ENCODE results near the gene ATP10A. TPM values are rescaled to one million over a fixed set of nuclear protein-coding genes. Genes with fewer than 3 reads are reported as not detected.

ATP10A gene
- total RNA-seq, 1 experiment from 2014 or later, result not detected

DNA sequence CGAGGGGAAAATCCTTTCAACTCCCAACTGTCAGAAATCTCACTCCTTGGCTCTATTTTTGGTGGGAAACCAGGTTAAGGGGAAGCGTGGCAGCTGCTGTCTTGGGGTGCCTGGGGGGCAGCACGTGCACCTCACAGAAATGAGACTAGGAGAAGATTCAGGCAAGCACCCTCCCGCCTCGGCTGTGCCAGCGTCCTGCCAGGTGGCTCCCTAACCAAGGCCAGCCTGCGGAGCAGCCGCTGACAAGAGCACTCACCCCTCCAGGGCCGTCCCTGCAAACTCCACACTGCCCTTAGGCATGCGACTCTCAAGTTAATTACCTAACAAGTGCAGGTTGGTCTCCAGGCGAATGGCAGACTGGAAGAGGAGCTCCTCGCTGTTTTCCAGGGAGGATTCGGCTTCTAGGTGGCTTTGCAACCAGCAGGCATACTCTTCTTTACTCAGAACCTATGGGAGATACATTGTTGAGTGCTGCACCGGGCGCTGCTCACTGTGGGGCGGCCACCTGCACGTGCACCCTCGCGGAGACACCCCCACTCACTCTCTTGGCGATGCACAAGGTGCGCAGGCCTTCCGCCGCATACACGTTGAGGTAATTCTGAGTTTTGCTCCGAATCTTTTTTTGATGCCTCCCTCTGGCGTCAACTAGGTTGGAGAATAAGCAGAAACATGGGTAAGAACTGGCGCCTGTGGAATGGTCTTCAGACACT is 155.3 kb downstream of the ATP10A start:
- CTCF ChIA-PET, result no interaction called here
- no peak for DNase-seq (ENCODE audit: unreplicated experiment)
- peaks cover 7% of the 10 kb centered on the region for H3K9me3 Mint-ChIP-seq (ENCODE audit: unreplicated experiment)
- no peaks in the 10 kb centered on the region for H3K36me3 Mint-ChIP-seq (ENCODE audit: insufficient read depth, unreplicated experiment)
- no peaks in the 10 kb centered on the region for H3K27me3 Mint-ChIP-seq (ENCODE audit: insufficient read depth, unreplicated experiment)
- H3K27ac Mint-ChIP-seq (ENCODE audit: low read depth, unreplicated experiment), result no peak overlapping the region
- TF ChIP-seq, protein P1, sequence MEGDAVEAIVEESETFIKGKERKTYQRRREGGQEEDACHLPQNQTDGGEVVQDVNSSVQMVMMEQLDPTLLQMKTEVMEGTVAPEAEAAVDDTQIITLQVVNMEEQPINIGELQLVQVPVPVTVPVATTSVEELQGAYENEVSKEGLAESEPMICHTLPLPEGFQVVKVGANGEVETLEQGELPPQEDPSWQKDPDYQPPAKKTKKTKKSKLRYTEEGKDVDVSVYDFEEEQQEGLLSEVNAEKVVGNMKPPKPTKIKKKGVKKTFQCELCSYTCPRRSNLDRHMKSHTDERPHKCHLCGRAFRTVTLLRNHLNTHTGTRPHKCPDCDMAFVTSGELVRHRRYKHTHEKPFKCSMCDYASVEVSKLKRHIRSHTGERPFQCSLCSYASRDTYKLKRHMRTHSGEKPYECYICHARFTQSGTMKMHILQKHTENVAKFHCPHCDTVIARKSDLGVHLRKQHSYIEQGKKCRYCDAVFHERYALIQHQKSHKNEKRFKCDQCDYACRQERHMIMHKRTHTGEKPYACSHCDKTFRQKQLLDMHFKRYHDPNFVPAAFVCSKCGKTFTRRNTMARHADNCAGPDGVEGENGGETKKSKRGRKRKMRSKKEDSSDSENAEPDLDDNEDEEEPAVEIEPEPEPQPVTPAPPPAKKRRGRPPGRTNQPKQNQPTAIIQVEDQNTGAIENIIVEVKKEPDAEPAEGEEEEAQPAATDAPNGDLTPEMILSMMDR (IDR thresholded peaks at IDR 0.05; ENCODE audit: unreplicated experiment), result no peak
- no peak overlapping the region for H3K4me3 Mint-ChIP-seq (ENCODE audit: unreplicated experiment)
- no peaks in the 10 kb centered on the region for H3K4me1 Mint-ChIP-seq (ENCODE audit: insufficient read depth, unreplicated experiment)
- BruUV-seq (replicated peaks), result no TSS peak
- intact Hi-C loops (cut with micrococcal nuclease), result no loop called here
- POLR2A ChIA-PET, result no interaction called here

DNA sequence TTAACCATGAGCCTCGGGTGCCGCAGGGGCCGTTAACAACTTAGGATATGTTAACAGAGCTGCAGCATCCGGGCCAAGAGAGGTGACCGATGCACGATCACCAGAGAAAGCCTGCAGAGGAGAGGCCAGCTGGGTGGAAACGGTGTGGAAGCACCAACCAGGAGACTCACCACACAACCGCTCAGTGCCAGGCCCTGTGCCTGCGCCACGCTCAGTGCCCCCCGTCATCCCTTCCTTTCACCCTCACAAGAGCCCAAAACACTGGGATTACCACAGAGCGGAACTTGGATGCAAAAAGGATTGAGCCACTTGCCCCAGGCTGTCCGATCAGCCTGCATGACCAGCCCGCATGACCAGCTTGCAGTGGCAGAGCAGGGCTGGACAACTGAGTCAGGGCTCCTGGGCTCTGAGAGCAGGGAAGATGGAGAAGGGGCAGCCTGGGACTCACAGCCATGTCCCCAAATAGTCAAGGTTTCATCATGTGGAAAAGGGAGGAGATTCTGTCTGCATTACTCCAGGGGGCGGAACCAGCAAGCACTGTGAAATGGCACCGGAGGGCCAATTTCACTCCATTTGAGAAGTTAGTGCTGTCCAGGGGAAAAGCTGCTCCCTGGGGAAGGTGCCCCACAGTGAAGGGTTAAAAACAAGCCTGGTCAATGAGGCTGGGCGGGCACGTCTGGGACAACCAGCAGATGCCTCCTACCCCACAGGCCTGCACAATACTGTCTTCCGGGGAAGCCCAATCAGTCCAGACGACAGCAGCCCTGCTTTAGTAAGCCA is 156.8 kb downstream of the ATP10A start:
- TF ChIP-seq, protein P1 (IDR thresholded peaks at IDR 0.05; ENCODE audit: unreplicated experiment), result no peak
- H3K4me1 Mint-ChIP-seq (ENCODE audit: insufficient read depth, unreplicated experiment), result no peaks in the 10 kb centered on the region
- no TSS peak for BruUV-seq (replicated peaks)
- no peak for DNase-seq (ENCODE audit: unreplicated experiment)
- H3K27ac Mint-ChIP-seq (ENCODE audit: low read depth, unreplicated experiment), result no peak overlapping the region
- H3K36me3 Mint-ChIP-seq (ENCODE audit: insufficient read depth, unreplicated experiment), result no peaks in the 10 kb centered on the region
- H3K27me3 Mint-ChIP-seq (ENCODE audit: insufficient read depth, unreplicated experiment), result no peaks in the 10 kb centered on the region
- intact Hi-C loops (cut with micrococcal nuclease), result no loop called here
- peaks cover 7% of the 10 kb centered on the region for H3K9me3 Mint-ChIP-seq (ENCODE audit: unreplicated experiment)
- H3K4me3 Mint-ChIP-seq (ENCODE audit: unreplicated experiment), result no peak overlapping the region
- ChIA-PET POLR2A (no interaction called here), CTCF (no interaction called here)

DNA sequence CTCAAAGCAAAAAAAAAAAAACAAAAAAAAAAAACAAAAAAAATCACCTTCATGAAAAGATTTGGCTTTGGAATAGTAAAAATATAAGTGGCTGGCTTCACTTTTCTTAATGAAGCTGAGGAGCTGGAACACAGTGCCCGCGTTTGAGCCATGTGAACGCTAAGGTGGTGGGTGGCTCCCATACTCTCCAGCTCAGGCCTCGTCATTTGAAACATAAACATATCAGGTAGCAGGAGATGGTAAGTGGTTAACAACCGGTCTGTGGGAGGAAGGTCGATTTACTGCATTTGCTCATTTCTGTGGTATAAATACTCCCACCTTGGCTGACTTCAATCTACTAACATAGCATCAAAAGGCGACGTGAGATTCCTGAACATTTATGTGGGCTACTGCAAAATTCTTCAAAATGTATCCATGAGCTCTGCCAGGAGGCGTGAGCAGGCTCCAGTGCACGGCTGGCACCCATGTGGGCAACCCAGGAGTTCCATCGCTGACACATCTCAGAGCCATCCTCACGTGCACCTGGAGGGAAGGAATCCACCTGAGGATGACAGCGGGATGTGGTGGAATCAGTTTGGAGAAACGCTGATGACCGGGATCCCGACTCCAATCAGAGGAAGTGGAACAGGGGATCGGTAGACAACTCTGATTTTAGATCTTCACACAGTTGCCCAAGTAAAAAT is 157.6 kb downstream of the ATP10A start:
- intact Hi-C loops (cut with micrococcal nuclease), result no loop called here
- no peak overlapping the region for H3K4me3 Mint-ChIP-seq (ENCODE audit: unreplicated experiment)
- DNase-seq (ENCODE audit: unreplicated experiment), result no peak
- H3K27me3 Mint-ChIP-seq (ENCODE audit: insufficient read depth, unreplicated experiment), result no peaks in the 10 kb centered on the region
- no peaks in the 10 kb centered on the region for H3K36me3 Mint-ChIP-seq (ENCODE audit: insufficient read depth, unreplicated experiment)
- H3K4me1 Mint-ChIP-seq (ENCODE audit: insufficient read depth, unreplicated experiment), result no peaks in the 10 kb centered on the region
- CTCF ChIA-PET, result interaction anchor here (0.7 kb wide), 2 partner anchors 9 to 777 kb away, joined by 3 to 4 read pairs; no protein-coding TSS in a partner anchor
- POLR2A ChIA-PET, result no interaction called here
- H3K9me3 Mint-ChIP-seq (ENCODE audit: unreplicated experiment), result peaks cover 13% of the 10 kb centered on the region
- H3K27ac Mint-ChIP-seq (ENCODE audit: low read depth, unreplicated experiment), result no peak overlapping the region
- no TSS peak for BruUV-seq (replicated peaks)
- TF ChIP-seq, protein P1 (IDR thresholded peaks at IDR 0.05; ENCODE audit: unreplicated experiment), result no peak

DNA sequence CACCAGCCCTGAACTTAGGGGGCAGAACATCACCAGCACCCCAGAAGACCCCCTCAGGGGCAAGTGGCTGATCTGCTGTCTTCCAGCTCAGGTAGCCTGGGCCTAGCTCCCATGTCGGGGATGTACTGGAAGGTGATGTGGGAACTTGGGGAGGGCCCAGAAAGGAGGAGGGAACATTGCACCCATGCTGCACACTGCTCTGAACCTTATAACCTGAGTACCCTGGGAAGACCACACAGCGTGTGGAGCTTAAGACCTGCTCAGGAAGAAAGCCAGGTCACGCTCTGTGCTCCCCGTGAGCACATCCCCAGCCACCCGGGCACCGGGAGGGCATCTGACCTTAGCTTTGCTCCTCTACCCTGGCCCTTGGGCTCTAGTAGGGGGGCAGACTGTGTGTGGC is 159.4 kb downstream of the ATP10A start:
- H3K27me3 Mint-ChIP-seq (ENCODE audit: insufficient read depth, unreplicated experiment), result no peaks in the 10 kb centered on the region
- intact Hi-C loops (cut with micrococcal nuclease), result no loop called here
- H3K27ac Mint-ChIP-seq (ENCODE audit: low read depth, unreplicated experiment), result no peak overlapping the region
- POLR2A ChIA-PET, result no interaction called here
- CTCF ChIA-PET, result interaction anchor here (0.5 kb wide), 1 partner anchor 11 kb away, joined by 3 read pairs; no protein-coding TSS in a partner anchor
- peaks cover 20% of the 10 kb centered on the region for H3K9me3 Mint-ChIP-seq (ENCODE audit: unreplicated experiment)
- H3K4me1 Mint-ChIP-seq (ENCODE audit: insufficient read depth, unreplicated experiment), result no peaks in the 10 kb centered on the region
- TF ChIP-seq, protein P1 (IDR thresholded peaks at IDR 0.05; ENCODE audit: unreplicated experiment), result no peak
- no peak overlapping the region for H3K4me3 Mint-ChIP-seq (ENCODE audit: unreplicated experiment)
- BruUV-seq (replicated peaks), result no TSS peak
- no peaks in the 10 kb centered on the region for H3K36me3 Mint-ChIP-seq (ENCODE audit: insufficient read depth, unreplicated experiment)
- DNase-seq (ENCODE audit: unreplicated experiment), result no peak
